GM19395 (cell line): Measurements from ENCODE around the gene MINDY4.

Experiments used
- ATAC-seq: cut with Tn5 transposase; IDR thresholded peaks from one replicate; pipeline ENCODE4 v1.9.1; 2021; ENCODE audit warnings: mild to moderate bottlenecking, moderate library complexity; ENCODE audit not compliant: unreplicated experiment

Gene MINDY4

GRCh38 chr7:30912021-30912730 is 141.0 kb downstream of the MINDY4 start:
- no peak for ATAC-seq

- ATAC-seq: no peak
Measured at GRCh38 chr7:30912731-30912985, 141.4 kb downstream of the MINDY4 start.

- ATAC-seq: no peak
Measured at GRCh38 chr7:30912986-30913811, 142.0 kb downstream of the MINDY4 start.

- no peak for ATAC-seq
Measured at GRCh38 chr7:30913821-30914515, 142.8 kb downstream of the MINDY4 start.

- ATAC-seq: no peak
Measured at GRCh38 chr7:30914596-30914995, 143.4 kb downstream of the MINDY4 start.

GRCh38 chr7:30915005-30915601 is 143.9 kb downstream of the MINDY4 start:
- no peak for ATAC-seq

- ATAC-seq: no peak
Measured at GRCh38 chr7:30915751-30916150, 144.5 kb downstream of the MINDY4 start.

GRCh38 chr7:30916255-30916654 is 145.0 kb downstream of the MINDY4 start:
- ATAC-seq: no peak

- ATAC-seq: no peak
Measured at GRCh38 chr7:30916767-30917166, 145.6 kb downstream of the MINDY4 start.

GRCh38 chr7:30917216-30917893 is 146.1 kb downstream of the MINDY4 start:
- no peak for ATAC-seq

- ATAC-seq: no peak
Measured at GRCh38 chr7:30918676-30919075, 147.5 kb downstream of the MINDY4 start.

- no peak for ATAC-seq
Measured at GRCh38 chr7:30920021-30920583, 148.9 kb downstream of the MINDY4 start.

- no peak for ATAC-seq
Measured at GRCh38 chr7:30920584-30921539, 149.6 kb downstream of the MINDY4 start.

GRCh38 chr7:30921540-30922401 is 150.6 kb downstream of the MINDY4 start:
- ATAC-seq: no peak

- no peak for ATAC-seq
Measured at GRCh38 chr7:30922596-30922995, 151.4 kb downstream of the MINDY4 start.

- ATAC-seq: no peak
Measured at GRCh38 chr7:30923009-30923773, 152.0 kb downstream of the MINDY4 start.

- no peak for ATAC-seq
Measured at GRCh38 chr7:30923774-30924413, 152.7 kb downstream of the MINDY4 start.
